GM23338 (cell line): ENCODE measurements around the gene TRIM44.

Experiments used
- CTCF ChIP-seq, 2 experiments: fragments of 200-600 bp in 1 of 2; sonication (generic) in 1 of 2; conservative IDR thresholded peaks; 2 replicates each; pipeline versions ENCODE4 v1.5.1 to v1.6.1; 2016 to 2017; ENCODE audit warnings: antibody characterized with exemption in 2 of 2, low read depth in 2 of 2, mild to moderate bottlenecking in 2 of 2, moderate library complexity in 1 of 2
- EZH2 ChIP-seq: fragments of 200-600 bp; sonication (generic); IDR thresholded peaks from one replicate; pipeline ENCODE4 v1.8.0; 2017; ENCODE audit warnings: antibody characterized with exemption, mild to moderate bottlenecking, low read depth; ENCODE audit not compliant: unreplicated experiment
- EZH2phosphoT487 ChIP-seq: fragments of 200-600 bp; sonication (generic); IDR thresholded peaks from one replicate; pipeline ENCODE4 v1.8.1; 2018; ENCODE audit warnings: antibody characterized with exemption; ENCODE audit not compliant: unreplicated experiment

DNA sequence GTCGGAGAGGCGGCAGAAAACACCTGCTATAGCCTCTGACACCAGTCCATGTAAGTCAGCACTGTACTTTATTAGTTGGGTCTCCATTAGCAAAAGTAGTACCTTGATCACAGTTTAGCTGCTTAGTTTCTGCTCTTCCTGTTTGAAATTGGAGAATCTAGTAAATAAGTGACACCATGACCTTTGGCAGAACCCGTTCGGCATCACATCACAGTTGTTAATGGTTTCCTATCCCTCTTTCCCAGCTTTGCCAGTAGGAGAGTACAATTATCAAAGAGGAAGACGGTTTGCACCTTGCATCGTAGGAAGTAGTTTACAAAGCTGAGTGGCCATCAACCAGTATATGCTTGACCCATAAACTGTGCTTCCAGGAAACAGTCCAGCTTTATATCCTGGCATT lies 101.8 kb downstream of the TRIM44 start:
- no peak for TF ChIP-seq CTCF (conservative IDR thresholded peaks at IDR 0.05; ENCODE audit: low read depth in 2 of 2)
- TF ChIP-seq EZH2phosphoT487: no peak
- TF ChIP-seq EZH2: no peak
